ENCODE data around the gene PRKRA.
"Not testable (repeated sequence)": the region's sequence is repeated elsewhere in the genome, so short reads cannot be mapped to it uniquely, and the experiment has no call there.

The PRKRA gene

DNA sequence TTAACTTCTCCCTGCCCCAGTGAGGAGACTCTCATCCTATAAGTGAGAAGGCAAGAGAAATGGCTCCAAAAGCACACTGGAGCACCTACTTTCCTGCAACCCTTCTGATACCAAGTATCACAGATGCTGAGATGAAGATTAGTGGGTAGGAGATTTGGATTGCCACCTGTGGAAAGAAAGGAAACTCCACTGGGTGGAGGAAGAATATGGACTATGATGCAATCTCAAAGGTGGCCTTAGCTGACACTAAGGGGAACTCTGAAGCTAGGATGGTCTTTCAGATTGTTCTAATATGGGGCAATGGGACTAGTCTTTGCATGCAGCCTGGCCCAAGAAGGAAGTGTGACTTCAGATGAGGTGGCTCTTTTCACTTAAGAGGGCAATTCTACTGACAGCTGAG is 21.6 kb downstream of the PRKRA start:
- Histone ChIP-seq H3K9me3 (ENCODE audit: control insufficient read depth in 1 of 2, low read length in 2 of 2) (peaks cover 0 to 5% of the 10 kb centered on the region in 2 donors), H3K36me3 (ENCODE audit: control insufficient read depth in 1 of 2, insufficient read depth in 2 of 2, low read length in 2 of 2) (peaks cover 16 to 31% of the 10 kb centered on the region in 2 donors)

DNA sequence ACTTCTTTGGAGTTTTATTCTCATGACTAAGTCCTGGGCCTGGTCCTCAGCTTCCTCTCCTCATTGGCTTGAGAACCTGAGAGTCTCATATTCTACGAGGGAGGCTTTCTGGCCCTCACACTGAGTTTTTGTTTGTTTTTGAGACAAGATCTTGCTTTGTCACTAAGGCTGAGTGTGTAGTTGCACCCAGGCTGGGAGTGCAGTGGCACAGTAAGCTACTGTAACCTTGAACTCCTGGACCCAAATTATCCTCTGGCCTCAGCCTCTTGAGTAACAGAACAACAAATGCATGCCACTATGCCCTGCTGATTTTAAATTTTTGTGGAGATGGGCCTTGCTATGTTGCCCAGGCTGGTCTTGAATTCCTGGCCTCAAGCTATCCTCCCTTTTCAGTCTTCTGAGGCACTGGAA is 22.6 kb downstream of the PRKRA start:
- Histone ChIP-seq H3K27ac (ENCODE audit: low read depth, low read length) (no peak overlapping the region), H3K4me1 (ENCODE audit: control insufficient read depth in 1 of 2, insufficient read depth in 2 of 2, low read length in 2 of 2) (no peaks in the 10 kb centered on the region), H3K9ac (ENCODE audit: low read depth in 1 of 2, low read length in 2 of 2) (no peak overlapping the region), H3K36me3 (ENCODE audit: control insufficient read depth in 1 of 2, insufficient read depth in 2 of 2, low read length in 2 of 2) (peaks cover 16 to 24% of the 10 kb centered on the region in 2 donors), H3K9me3 (ENCODE audit: control insufficient read depth in 1 of 2, low read length in 2 of 2) (peaks cover 0 to 5% of the 10 kb centered on the region in 2 donors), H3K27me3 (ENCODE audit: control insufficient read depth in 1 of 2, insufficient read depth in 2 of 2, low read length in 2 of 2) (no peaks in the 10 kb centered on the region), H3K4me3 (ENCODE audit: low read depth in 1 of 2, low read length in 2 of 2) (no peak overlapping the region)

More for the DNA sequence above, 21.6 kb downstream of the PRKRA start:
- Histone ChIP-seq H3K27me3 (ENCODE audit: control insufficient read depth in 1 of 2, insufficient read depth in 2 of 2, low read length in 2 of 2) (no peaks in the 10 kb centered on the region), H3K4me1 (ENCODE audit: control insufficient read depth in 1 of 2, insufficient read depth in 2 of 2, low read length in 2 of 2) (no peaks in the 10 kb centered on the region), H3K9ac (ENCODE audit: low read depth in 1 of 2, low read length in 2 of 2) (no peak overlapping the region), H3K4me3 (ENCODE audit: low read depth in 1 of 2, low read length in 2 of 2) (no peak overlapping the region), H3K27ac (ENCODE audit: low read depth, low read length) (no peak overlapping the region)

DNA sequence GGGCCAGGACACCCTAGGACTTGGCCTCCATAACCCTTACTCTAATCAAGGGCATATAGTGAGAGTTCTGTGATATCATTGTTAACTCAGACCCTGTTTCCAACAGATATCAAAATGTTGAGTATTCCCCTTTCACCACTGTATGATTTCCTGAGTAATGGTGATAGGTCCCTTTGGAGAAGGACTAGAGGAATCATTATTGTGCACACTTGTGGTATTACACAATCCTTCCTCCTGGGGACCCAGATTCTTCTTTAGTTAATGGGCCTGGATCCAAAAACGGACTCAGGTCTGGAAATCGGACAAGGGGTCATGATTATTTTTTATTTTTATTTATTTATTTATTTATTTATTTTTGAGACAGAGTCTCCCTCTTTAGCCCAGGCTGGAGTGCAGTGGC is 23.5 kb downstream of the PRKRA start:
- Histone ChIP-seq H3K36me3 (ENCODE audit: control insufficient read depth in 1 of 2, insufficient read depth in 2 of 2, low read length in 2 of 2) (peaks cover 10 to 14% of the 10 kb centered on the region in 2 donors), H3K9ac (ENCODE audit: low read depth in 1 of 2, low read length in 2 of 2) (no peak overlapping the region), H3K9me3 (ENCODE audit: control insufficient read depth in 1 of 2, low read length in 2 of 2) (peaks cover 0 to 5% of the 10 kb centered on the region in 2 donors), H3K4me1 (ENCODE audit: control insufficient read depth in 1 of 2, insufficient read depth in 2 of 2, low read length in 2 of 2) (no peaks in the 10 kb centered on the region), H3K27ac (ENCODE audit: low read depth, low read length) (no peak overlapping the region), H3K27me3 (ENCODE audit: control insufficient read depth in 1 of 2, insufficient read depth in 2 of 2, low read length in 2 of 2) (no peaks in the 10 kb centered on the region), H3K4me3 (ENCODE audit: low read depth in 1 of 2, low read length in 2 of 2) (no peak overlapping the region)

DNA sequence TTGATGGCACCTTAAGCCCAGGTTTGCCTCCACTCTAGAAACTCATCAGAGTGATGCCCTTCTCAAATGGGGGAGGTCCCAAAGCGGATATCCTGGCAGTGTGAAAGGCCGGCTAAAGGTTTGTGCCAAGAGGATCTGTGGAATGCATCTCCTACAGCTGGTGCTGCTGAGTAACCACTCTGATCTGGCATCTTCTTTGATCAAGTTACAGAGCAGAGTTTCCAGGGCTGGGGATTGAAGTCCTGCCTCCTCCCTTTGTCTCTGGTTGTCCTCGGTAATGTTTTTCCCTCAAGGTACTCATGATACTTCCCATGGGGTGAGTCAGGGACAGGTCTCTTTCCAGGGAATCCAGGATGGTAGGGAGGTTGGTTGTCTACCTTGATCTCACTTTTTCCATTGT is 24.6 kb downstream of the PRKRA start:
- Histone ChIP-seq H3K27me3 (ENCODE audit: control insufficient read depth in 1 of 2, insufficient read depth in 2 of 2, low read length in 2 of 2) (no peaks in the 10 kb centered on the region), H3K4me1 (ENCODE audit: control insufficient read depth in 1 of 2, insufficient read depth in 2 of 2, low read length in 2 of 2) (no peaks in the 10 kb centered on the region), H3K4me3 (ENCODE audit: low read depth in 1 of 2, low read length in 2 of 2) (no peak overlapping the region), H3K9me3 (ENCODE audit: control insufficient read depth in 1 of 2, low read length in 2 of 2) (peaks cover 0 to 5% of the 10 kb centered on the region in 2 donors), H3K9ac (ENCODE audit: low read depth in 1 of 2, low read length in 2 of 2) (no peak overlapping the region), H3K36me3 (ENCODE audit: control insufficient read depth in 1 of 2, insufficient read depth in 2 of 2, low read length in 2 of 2) (peaks cover 2 to 3% of the 10 kb centered on the region in 2 donors), H3K27ac (ENCODE audit: low read depth, low read length) (no peak overlapping the region)

DNA sequence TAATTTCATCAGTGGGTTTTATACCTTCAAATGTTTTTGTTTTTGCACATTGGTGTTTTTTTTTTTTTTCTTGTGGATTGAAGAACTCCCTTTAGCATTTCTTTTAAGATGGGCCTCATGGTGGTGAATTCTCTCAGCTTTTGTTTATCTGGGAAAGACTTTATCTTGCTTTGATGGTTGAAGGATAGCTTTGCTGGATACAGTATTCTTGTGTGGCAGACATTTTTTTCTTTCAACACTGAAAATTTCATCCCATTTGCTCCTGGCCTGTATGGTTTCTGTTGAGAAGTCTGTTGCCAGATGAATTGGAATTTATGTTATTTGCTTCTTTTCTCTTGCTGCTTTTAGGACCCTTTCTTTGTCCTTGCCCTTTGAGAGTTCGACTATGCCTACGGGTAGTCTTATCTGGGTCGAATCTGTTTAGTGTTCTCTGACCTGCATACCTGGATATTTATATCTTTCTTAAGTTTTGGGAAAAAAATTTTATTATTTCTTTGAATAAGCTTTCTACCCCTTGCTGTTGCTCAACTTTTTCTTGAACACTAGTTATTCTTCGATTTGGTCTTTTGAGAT is 25.6 kb downstream of the PRKRA start:
- peaks cover 0 to 5% of the 10 kb centered on the region in 2 donors for H3K9me3 ChIP-seq (ENCODE audit: control insufficient read depth in 1 of 2, low read length in 2 of 2)
- no peaks in the 10 kb centered on the region for H3K36me3 ChIP-seq (ENCODE audit: control insufficient read depth in 1 of 2, insufficient read depth in 2 of 2, low read length in 2 of 2)
- no peaks in the 10 kb centered on the region for H3K27me3 ChIP-seq (ENCODE audit: control insufficient read depth in 1 of 2, insufficient read depth in 2 of 2, low read length in 2 of 2)
- H3K4me3 ChIP-seq (ENCODE audit: low read depth in 1 of 2, low read length in 2 of 2) = no peak overlapping the region
- no peaks in the 10 kb centered on the region for H3K4me1 ChIP-seq (ENCODE audit: control insufficient read depth in 1 of 2, insufficient read depth in 2 of 2, low read length in 2 of 2)
- H3K27ac ChIP-seq (ENCODE audit: low read depth, low read length) = no peak overlapping the region
- H3K9ac ChIP-seq (ENCODE audit: low read depth in 1 of 2, low read length in 2 of 2) = no peak overlapping the region

DNA sequence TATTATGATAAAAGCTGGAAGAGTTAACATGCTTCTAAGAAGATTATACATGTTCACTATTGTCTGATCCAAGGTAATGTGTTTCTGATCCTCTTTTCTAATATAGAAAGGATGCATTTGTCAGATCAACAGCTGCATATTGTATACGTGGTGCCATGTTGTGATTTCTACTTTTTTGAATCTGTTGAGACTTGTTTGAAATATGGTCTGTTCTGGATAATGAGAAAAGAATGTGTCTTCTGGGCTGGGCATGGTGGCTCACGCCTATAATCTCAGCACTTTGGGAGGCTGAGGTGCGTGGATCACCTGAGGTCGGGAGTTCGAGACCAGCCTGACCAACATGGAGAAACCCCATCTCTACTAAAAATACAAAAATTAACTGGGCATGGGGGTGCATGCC is 27.2 kb downstream of the PRKRA start:
- H3K27ac ChIP-seq (ENCODE audit: low read depth, low read length); H3K9me3 ChIP-seq (ENCODE audit: control insufficient read depth in 1 of 2, low read length in 2 of 2); H3K36me3 ChIP-seq (ENCODE audit: control insufficient read depth in 1 of 2, insufficient read depth in 2 of 2, low read length in 2 of 2); H3K4me1 ChIP-seq (ENCODE audit: control insufficient read depth in 1 of 2, insufficient read depth in 2 of 2, low read length in 2 of 2); H3K27me3 ChIP-seq (ENCODE audit: control insufficient read depth in 1 of 2, insufficient read depth in 2 of 2, low read length in 2 of 2); H3K4me3 ChIP-seq (ENCODE audit: low read depth in 1 of 2, low read length in 2 of 2); H3K9ac ChIP-seq (ENCODE audit: low read depth in 1 of 2, low read length in 2 of 2): not testable (repeated sequence)

DNA sequence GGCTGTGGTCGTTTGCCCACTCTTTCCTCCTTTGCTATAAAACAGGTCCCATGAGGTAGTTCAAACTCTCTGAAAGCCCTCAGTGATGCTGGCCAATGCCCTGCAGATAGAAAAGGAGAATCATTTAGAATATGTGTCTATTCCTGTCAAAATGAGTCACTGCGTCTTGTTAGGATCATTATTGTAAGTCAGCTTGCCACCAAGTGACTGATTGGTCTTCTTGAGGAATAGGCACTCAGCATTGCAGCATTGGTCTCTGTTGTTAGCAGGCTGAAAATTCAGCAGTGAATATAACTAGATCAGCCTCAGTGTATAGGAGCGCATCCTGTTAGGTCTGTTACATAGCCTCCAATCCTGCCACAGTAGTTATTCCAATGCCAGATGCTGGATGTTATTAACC is 28.9 kb downstream of the PRKRA start:
- no peak overlapping the region for H3K4me3 ChIP-seq (ENCODE audit: low read depth in 1 of 2, low read length in 2 of 2)
- H3K4me1 ChIP-seq (ENCODE audit: control insufficient read depth in 1 of 2, insufficient read depth in 2 of 2, low read length in 2 of 2) = no peaks in the 10 kb centered on the region
- H3K9ac ChIP-seq (ENCODE audit: low read depth in 1 of 2, low read length in 2 of 2) = no peak overlapping the region

DNA sequence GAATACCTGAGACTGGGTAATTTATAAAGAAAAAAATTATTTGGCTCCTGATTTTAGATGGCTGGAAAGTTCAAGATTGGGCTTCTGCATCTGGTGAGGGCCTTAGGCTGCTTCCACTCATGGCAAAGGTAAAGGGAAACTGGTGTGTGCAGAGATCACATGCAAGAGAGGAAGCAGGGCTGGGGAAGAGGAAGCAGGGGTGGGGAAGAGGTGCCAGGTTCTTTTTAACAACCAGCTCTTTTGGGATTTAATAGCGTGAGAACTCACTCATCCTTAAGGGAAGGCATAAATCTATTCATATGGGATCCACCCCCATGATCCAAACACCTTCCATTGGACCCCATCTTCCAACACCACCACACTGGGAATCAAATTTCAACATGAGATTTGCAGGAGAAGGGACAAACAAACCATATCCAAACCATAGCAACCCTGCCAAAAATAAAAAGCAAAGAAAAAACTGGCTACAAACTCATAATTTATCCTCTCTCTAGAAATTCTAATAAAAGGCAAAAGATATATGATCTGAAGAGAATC is 30.4 kb downstream of the PRKRA start:
- Histone ChIP-seq H3K9me3 (ENCODE audit: control insufficient read depth in 1 of 2, low read length in 2 of 2) (peaks cover 0 to 5% of the 10 kb centered on the region in 2 donors), H3K27ac (ENCODE audit: low read depth, low read length) (no peak overlapping the region), H3K4me1 (ENCODE audit: control insufficient read depth in 1 of 2, insufficient read depth in 2 of 2, low read length in 2 of 2) (no peaks in the 10 kb centered on the region), H3K4me3 (ENCODE audit: low read depth in 1 of 2, low read length in 2 of 2) (no peak overlapping the region), H3K9ac (ENCODE audit: low read depth in 1 of 2, low read length in 2 of 2) (no peak overlapping the region), H3K27me3 (ENCODE audit: control insufficient read depth in 1 of 2, insufficient read depth in 2 of 2, low read length in 2 of 2) (no peaks in the 10 kb centered on the region), H3K36me3 (ENCODE audit: control insufficient read depth in 1 of 2, insufficient read depth in 2 of 2, low read length in 2 of 2) (no peaks in the 10 kb centered on the region)

More for the DNA sequence above, 28.9 kb downstream of the PRKRA start:
- Histone ChIP-seq H3K36me3 (ENCODE audit: control insufficient read depth in 1 of 2, insufficient read depth in 2 of 2, low read length in 2 of 2) (no peaks in the 10 kb centered on the region), H3K9me3 (ENCODE audit: control insufficient read depth in 1 of 2, low read length in 2 of 2) (peaks cover 0 to 5% of the 10 kb centered on the region in 2 donors), H3K27ac (ENCODE audit: low read depth, low read length) (no peak overlapping the region), H3K27me3 (ENCODE audit: control insufficient read depth in 1 of 2, insufficient read depth in 2 of 2, low read length in 2 of 2) (no peaks in the 10 kb centered on the region)

DNA sequence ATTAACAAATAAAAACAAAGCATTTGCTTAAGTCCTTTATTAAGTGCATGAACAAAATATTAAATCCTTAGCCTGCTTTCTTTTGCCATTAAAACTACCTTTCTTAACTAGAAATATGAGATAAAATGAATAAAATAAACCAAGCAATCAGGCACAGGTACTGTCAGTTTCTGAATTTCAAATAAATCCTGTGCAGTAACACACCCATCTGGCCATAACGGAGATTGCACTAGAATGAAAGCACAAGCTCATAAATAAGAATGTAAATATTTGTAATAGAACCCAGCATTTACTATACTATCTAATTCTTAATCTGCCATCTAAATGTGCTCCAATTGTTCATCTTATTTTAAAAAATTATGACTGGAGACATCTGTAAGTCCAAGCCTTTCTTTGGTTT is 31.9 kb downstream of the PRKRA start:
- Histone ChIP-seq H3K4me3 (ENCODE audit: low read depth in 1 of 2, low read length in 2 of 2) (no peak overlapping the region), H3K4me1 (ENCODE audit: control insufficient read depth in 1 of 2, insufficient read depth in 2 of 2, low read length in 2 of 2) (peaks cover 4 to 7% of the 10 kb centered on the region in 2 donors), H3K9me3 (ENCODE audit: control insufficient read depth in 1 of 2, low read length in 2 of 2) (no peaks in the 10 kb centered on the region), H3K36me3 (ENCODE audit: control insufficient read depth in 1 of 2, insufficient read depth in 2 of 2, low read length in 2 of 2) (no peaks in the 10 kb centered on the region), H3K9ac (ENCODE audit: low read depth in 1 of 2, low read length in 2 of 2) (no peak overlapping the region), H3K27me3 (ENCODE audit: control insufficient read depth in 1 of 2, insufficient read depth in 2 of 2, low read length in 2 of 2) (no peaks in the 10 kb centered on the region), H3K27ac (ENCODE audit: low read depth, low read length) (no peak overlapping the region)

DNA sequence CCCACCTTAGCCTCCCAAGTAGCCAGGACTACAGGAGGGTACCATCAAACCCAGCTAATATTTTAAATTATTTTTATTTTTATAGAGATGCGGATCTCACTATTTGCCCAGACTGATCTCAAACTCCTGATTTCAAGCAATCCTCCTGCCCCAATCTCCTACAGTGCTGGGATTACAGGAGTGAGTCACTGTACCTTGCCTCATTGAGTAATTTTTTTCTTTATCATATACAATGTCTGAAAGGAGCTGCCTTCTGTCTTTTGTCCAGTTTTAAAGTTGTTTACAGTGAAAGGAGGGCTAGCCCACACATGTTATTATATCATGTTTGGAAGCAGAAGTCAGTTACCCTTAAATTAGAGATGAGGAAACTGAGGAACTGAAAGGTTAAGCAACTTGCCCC is 32.5 kb downstream of the PRKRA start:
- Histone ChIP-seq H3K36me3 (ENCODE audit: control insufficient read depth in 1 of 2, insufficient read depth in 2 of 2, low read length in 2 of 2) (no peaks in the 10 kb centered on the region), H3K9me3 (ENCODE audit: control insufficient read depth in 1 of 2, low read length in 2 of 2) (no peaks in the 10 kb centered on the region), H3K27me3 (ENCODE audit: control insufficient read depth in 1 of 2, insufficient read depth in 2 of 2, low read length in 2 of 2) (peaks cover 0 to 2% of the 10 kb centered on the region in 2 donors), H3K27ac (ENCODE audit: low read depth, low read length) (no peak overlapping the region), H3K4me3 (ENCODE audit: low read depth in 1 of 2, low read length in 2 of 2) (no peak overlapping the region), H3K4me1 (ENCODE audit: control insufficient read depth in 1 of 2, insufficient read depth in 2 of 2, low read length in 2 of 2) (peaks cover 11% of the 10 kb centered on the region in 2 donors), H3K9ac (ENCODE audit: low read depth in 1 of 2, low read length in 2 of 2) (no peak overlapping the region)
